ENCODE results near the gene RAP1GDS1.

Gene RAP1GDS1

DNA sequence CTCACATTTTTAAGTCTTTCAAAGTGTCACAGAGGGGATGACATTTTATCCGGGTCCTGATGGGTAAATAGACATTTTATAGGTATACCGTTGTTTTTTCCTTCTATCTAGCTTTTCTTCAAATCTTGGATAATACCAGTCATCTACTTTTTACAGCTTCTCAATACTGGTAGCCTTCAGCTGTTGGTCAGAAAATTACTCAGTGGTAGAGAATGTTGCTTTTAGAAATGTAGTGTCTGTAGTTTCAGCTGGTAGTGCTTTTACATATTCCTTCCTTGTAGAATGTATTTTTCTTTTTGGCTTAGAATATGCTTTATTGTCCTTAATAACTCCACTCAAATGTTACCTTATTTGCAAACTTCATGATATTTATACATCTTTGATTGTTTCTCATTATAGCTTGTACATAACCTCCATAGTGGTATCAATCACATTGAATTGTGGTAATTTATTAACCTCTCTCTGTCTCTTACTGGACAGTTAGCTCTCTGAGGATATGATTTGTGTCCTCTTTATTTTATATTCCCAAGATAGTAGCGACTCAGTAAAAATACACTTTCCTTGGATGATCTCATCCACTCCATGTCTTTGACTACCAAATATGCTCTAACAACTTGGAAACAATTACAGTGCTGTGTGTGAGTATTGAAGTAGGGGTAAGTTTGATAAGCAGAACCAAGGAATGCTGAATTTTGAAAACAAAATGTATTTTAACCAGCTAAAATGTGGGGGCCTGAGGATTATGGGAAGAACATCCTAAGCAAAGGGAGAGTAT is 53.8 kb downstream of the RAP1GDS1 start:
- no peaks in the 10 kb centered on the region for H3K27me3 ChIP-seq (ENCODE audit: insufficient read depth, poor library complexity, severe bottlenecking)
- TF ChIP-seq GABPA (IDR thresholded peaks at IDR 0.05; ENCODE audit: low read depth) (no peak), POLR2AphosphoS5 (IDR thresholded peaks at IDR 0.05; ENCODE audit: low read depth) (no peak), CTCF (IDR thresholded peaks at IDR 0.05; ENCODE audit: insufficient read depth, low read length) (no peak), SPI1 (IDR thresholded peaks at IDR 0.05; ENCODE audit: borderline replicate concordance, low read depth) (no peak)
- TF ChIP-seq, protein P1, sequence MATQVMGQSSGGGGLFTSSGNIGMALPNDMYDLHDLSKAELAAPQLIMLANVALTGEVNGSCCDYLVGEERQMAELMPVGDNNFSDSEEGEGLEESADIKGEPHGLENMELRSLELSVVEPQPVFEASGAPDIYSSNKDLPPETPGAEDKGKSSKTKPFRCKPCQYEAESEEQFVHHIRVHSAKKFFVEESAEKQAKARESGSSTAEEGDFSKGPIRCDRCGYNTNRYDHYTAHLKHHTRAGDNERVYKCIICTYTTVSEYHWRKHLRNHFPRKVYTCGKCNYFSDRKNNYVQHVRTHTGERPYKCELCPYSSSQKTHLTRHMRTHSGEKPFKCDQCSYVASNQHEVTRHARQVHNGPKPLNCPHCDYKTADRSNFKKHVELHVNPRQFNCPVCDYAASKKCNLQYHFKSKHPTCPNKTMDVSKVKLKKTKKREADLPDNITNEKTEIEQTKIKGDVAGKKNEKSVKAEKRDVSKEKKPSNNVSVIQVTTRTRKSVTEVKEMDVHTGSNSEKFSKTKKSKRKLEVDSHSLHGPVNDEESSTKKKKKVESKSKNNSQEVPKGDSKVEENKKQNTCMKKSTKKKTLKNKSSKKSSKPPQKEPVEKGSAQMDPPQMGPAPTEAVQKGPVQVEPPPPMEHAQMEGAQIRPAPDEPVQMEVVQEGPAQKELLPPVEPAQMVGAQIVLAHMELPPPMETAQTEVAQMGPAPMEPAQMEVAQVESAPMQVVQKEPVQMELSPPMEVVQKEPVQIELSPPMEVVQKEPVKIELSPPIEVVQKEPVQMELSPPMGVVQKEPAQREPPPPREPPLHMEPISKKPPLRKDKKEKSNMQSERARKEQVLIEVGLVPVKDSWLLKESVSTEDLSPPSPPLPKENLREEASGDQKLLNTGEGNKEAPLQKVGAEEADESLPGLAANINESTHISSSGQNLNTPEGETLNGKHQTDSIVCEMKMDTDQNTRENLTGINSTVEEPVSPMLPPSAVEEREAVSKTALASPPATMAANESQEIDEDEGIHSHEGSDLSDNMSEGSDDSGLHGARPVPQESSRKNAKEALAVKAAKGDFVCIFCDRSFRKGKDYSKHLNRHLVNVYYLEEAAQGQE (IDR thresholded peaks at IDR 0.05; ENCODE audit: insufficient replicate concordance, low read depth), result no peak
- H3K27ac ChIP-seq (replicated peaks), result no peak overlapping the region
- no peak overlapping the region for H3K4me3 ChIP-seq (replicated peaks; ENCODE audit: insufficient read depth, low read length)
- DNase-seq (ENCODE audit: low read depth in 1 of 2, low spot score in 1 of 2), result no peak

- no peak overlapping the region for H3K4me3 ChIP-seq (replicated peaks; ENCODE audit: insufficient read depth, low read length)
- TF ChIP-seq SPI1 (IDR thresholded peaks at IDR 0.05; ENCODE audit: borderline replicate concordance, low read depth) (no peak), CTCF (IDR thresholded peaks at IDR 0.05; ENCODE audit: insufficient read depth, low read length) (no peak), GABPA (IDR thresholded peaks at IDR 0.05; ENCODE audit: low read depth) (no peak), POLR2AphosphoS5 (IDR thresholded peaks at IDR 0.05; ENCODE audit: low read depth) (no peak)
- TF ChIP-seq, protein P1 (IDR thresholded peaks at IDR 0.05; ENCODE audit: insufficient replicate concordance, low read depth), result no peak
- no peak for DNase-seq (ENCODE audit: low read depth in 1 of 2, low spot score in 1 of 2)
- no peaks in the 10 kb centered on the region for H3K27me3 ChIP-seq (ENCODE audit: insufficient read depth, poor library complexity, severe bottlenecking)
- no peak overlapping the region for H3K27ac ChIP-seq (replicated peaks)
These were observed 57.3 kb downstream of the RAP1GDS1 start for GRCh38 chr4:98318521-98318920.

DNA sequence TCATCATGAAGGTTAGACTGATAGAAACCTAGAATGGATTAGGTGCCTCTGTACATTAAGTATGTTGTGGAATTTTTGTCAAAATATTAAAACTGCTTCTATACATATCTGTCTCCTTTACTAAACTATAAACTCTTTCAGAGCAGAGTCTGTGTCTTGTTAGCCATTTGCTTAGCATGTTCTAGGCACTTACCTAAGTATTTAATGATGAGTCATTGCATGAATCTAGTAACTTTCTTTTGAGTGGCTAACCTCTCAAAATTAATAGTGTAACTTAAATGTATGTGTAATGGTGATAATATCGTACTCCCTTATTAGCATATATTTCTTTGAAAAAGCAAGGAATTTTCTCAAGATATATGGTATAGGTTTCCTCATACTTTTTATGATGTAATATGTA is 57.8 kb downstream of the RAP1GDS1 start:
- Histone ChIP-seq H3K27me3 (ENCODE audit: insufficient read depth, poor library complexity, severe bottlenecking) (no peaks in the 10 kb centered on the region), H3K27ac (replicated peaks) (no peak overlapping the region), H3K4me3 (replicated peaks; ENCODE audit: insufficient read depth, low read length) (no peak overlapping the region)
- TF ChIP-seq GABPA (IDR thresholded peaks at IDR 0.05; ENCODE audit: low read depth) (no peak), POLR2AphosphoS5 (IDR thresholded peaks at IDR 0.05; ENCODE audit: low read depth) (no peak), SPI1 (IDR thresholded peaks at IDR 0.05; ENCODE audit: borderline replicate concordance, low read depth) (no peak), CTCF (IDR thresholded peaks at IDR 0.05; ENCODE audit: insufficient read depth, low read length) (no peak)
- TF ChIP-seq, protein P1 (IDR thresholded peaks at IDR 0.05; ENCODE audit: insufficient replicate concordance, low read depth), result no peak
- no peak for DNase-seq (ENCODE audit: low read depth in 1 of 2, low spot score in 1 of 2)
